ENCODE data around the gene CLECL1.

- TF ChIP-seq CTCF (IDR thresholded peaks at IDR 0.05) (no peak), POLR2A (IDR thresholded peaks at IDR 0.05) (no peak)
Observed at GRCh38 chr12:9756706-9757105, 23.8 kb upstream of the CLECL1 start.
